GOT3 (cell line): ENCODE results near the gene PAGE2.
"Not testable (repeated sequence)": the region's sequence is repeated elsewhere in the genome, so short reads cannot be mapped to it uniquely, and the experiment has no call there.

Experiments
- DNase-seq: peaks from one replicate; lab custom pipeline; 2025; ENCODE audit warnings: mixed read lengths; lab: John Stamatoyannopoulos, UW

Gene PAGE2

DNA sequence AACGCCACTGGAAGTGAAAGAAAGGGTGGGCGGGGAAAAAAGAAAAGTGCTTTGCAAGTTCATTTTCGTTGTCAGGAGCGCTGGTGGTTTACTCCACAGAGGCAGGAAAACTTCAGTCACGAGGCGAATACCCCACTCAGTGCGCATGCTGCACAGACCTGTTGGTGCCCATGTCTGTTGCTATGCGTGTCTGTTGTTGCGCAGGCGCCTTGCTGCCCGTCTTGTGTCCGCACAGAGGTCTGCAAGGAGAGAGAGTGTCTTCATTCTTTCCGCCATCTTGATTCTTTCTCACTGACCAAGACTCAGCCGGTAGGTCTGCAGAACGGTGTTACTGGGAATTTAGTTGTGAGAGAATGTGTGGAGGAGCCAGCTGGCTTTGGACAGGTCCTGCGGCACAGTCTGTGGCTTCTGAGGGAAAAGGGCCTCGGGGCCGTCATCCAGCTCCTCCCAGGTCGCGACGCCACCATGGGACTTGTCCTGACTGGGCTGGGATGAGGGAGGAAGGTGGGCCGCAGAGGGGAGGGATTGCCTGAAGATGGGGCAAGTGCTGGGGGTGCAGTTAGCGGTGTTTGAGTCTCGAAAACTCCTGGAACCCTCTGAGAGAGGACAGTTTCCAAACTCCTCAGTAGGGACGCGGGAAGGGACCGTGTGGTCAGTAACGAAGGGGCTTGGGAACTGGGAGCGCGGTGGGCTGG is at the start of gene PAGE2:
TSS of gene PAGE2 (plus strand) at position 224 of the 695 bp plus-strand sequence. CDS start 1,003 bp downstream, outside the sequence.
- no peak for DNase-seq

DNA sequence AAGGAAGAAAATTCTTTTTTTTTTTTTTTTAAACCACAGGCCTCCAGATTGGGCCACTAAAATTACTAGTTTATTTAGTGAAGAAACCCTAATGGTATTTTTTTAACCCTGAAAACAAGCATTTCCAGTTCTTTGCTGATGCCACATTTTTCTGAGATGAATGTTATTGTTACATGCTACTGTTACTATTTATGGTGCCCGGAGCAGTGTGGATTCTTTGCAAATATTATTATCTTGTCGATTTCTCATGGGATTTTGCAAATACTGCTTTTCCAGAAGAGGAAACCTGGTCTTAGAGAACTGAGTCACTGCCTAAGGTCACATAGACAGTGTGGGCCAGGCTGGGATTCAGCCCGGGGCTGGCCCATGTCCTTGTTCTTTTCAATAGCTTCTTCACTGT is 49.3 kb upstream of the PAGE2 start:
- DNase-seq = no peak

DNA sequence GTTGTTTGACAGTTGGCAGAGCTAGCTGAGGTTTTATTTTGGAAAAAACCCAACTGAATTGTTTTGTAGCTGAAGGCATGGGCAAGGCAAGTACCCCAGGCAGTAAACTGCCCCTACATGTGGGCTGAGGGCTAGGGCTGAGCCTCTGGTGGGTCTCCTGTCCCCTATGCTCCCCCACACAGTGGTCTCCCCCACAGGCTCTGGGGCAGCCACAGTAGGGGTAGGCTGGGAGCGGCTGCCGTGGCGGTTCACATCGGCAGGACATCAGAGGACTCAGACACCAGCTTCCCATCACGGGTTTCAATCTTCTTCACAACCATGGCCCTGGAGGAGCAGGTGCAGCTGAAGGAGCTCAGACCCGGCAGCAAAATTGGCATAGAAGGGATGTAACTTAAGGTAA is 47.3 kb upstream of the PAGE2 start:
- no peak for DNase-seq

DNA sequence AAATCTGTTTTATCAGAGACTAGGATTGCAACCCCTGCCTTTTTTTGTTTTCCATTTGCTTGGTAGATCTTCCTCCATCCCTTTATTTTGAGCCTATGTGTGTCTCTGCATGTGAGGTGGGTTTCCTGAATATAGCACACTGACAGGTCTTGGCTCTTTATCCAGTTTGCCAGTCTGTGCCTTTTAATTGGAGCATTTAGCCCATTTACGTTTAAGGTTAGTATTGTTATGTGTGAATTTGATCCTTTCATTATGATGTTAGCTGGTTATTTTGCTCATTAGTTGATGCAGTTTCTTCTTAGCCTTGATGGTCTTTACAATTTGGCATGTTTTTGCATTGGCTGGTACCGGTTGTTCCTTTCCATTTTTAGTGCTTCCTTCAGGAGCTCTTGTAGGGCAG is 38.2 kb upstream of the PAGE2 start:
- not testable (repeated sequence) for DNase-seq

GRCh38 chrX:55056820-55057674 is 31.8 kb upstream of the PAGE2 start:
- no peak for DNase-seq

DNA sequence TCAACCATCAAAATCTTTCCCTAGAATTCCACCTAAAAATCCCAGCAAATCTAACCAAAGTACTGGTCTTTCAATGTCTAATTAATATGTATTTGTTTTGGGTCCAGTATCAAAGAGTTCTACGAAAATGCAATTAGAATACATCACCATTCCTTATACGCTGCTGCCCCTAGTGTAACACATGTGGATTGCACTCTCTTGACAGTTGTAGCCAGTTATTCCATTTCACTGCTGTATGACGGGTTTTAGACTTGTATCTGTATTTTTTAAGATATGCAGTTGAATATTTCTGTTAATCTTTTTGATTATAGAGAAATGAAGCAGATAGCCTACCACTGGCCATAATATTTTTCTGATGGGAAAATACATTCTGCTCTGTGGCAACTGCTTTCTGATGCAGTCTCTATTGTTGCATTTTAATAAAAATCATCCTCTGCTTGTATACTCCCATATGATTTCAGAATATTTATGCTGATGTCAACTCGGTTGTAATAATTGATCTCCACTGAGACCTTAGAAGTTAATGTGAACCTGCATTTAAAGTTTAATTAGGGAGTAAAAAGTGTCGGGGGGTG is 31.1 kb upstream of the PAGE2 start:
- no peak for DNase-seq

DNA sequence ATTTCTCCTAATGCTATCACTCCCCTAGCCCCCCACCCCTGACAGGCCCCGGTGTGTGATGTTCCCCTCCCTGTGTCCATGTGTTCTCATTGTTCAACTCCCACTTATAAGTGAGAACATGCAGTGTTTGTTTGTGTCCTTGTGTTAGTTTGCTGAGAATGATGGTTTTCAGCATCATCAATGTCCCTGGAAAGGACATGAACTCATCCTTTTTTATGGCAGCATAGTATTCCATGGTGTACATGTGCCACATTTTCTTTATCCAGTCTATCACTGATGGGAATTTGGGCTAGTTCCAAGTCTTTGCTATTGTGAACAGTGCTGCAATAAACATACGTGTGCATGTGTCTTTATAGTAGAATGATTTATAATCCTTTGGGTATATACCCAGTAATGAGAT is 21.6 kb upstream of the PAGE2 start:
- DNase-seq = not testable (repeated sequence)

DNA sequence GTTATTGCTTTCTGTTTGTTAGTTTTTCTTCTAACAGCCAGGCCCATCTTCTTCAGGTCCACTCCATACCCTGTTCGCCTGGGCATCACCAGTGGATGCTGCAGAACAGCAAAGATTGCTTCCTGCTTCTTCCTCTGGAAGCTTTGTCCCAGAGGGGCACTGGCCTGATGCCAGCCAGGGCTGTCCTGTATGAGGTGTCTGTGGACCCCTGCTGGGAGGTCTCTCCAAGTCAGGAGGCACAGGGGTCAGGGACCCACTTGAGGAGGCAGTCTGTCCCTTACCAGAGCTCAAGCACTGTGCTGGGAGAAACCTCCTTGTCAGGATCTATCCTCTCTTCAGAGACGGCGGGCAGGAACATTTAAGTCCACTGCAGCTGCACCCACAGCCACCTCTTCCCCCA is 16.5 kb upstream of the PAGE2 start:
- DNase-seq = no peak

GRCh38 chrX:55074851-55075467 is 13.9 kb upstream of the PAGE2 start, which contains the start of gene PAGE2B:
TSS of gene PAGE2B (plus strand) at chrX:55075030. CDS start at chrX:55076042, 1,012 bp downstream.
- no peak for DNase-seq

- DNase-seq = no peak
Observed at GRCh38 chrX:55098691-55099090, 9.9 kb downstream of the PAGE2 start.

DNA sequence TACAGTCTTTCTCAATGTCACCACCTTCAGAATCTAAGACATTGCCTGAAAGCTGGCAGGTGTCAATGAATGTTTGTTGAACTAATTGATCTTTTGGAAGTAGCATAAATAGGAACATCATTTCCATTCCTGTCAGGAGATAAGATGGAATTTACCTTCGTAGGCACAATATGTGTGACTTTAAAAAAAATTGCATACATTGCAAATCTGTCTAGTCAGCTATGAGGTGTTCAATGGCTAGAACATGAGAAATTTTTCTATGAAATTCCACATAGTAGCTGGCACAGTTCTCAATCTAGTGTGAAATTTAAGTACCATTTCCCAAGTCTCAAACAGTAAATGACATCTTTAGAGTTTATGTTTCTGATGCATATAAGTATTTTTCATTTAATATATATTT is 10.3 kb downstream of the PAGE2 start:
- DNase-seq = no peak

GRCh38 chrX:55102754-55103153 is 13.9 kb downstream of the PAGE2 start:
- DNase-seq = no peak

DNA sequence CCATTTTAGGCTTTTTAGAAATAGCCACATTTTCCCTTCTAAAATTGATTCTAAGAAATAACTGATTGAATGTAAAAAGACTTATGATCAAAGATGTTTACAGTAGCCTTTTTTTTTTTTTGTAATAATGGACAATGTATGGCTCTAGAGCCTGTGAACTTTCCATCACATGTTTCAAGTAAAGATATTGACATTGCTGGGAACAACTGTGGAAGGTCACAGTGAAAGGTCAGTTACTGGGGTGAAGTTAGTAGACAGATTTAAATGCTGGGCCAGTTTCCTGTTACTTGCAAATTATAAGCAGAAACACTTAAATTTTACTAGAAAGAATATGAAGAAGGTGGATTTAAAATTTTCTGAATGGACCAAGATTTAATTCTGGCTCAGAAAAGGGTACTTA is 18.4 kb downstream of the PAGE2 start:
- no peak for DNase-seq

DNA sequence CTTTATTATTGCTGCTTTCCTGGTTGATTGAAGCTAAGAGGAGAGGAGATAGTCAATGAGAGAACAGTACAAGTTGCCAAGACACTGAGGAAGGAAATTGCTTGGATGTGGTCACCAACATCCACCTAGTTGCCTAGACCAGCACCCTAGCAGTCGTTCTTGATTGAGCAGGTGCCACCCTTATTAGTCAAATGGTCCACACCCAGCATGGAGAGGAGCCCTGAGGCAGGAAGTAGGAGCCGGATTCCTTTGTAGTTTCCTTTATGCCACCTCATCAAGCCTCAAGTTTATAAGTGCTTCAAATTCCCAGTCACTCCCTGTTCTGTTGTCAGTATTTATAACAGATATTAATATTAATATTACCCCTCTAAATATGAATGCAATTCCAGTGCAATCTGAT is 19.1 kb downstream of the PAGE2 start:
- no peak for DNase-seq

DNA sequence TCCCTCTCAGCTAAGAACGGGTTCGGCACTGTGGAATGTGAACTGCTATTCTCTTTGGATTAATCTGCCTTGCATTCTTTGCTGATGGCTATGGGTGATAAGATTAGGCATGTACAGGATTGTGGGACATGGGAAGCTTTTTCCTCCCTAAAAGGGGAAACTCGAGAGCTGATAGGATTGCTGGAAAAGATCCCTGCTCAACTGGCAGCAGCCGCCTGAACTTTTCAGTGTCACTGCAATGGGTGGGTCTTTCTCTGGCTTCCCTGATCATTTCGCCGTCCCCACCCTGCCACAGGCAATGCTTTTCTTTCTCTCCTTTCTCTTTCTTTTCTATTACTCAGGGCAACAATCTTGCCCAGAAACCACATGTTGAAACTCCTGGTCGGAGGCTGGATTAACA is 20.5 kb downstream of the PAGE2 start:
- DNase-seq = no peak

DNA sequence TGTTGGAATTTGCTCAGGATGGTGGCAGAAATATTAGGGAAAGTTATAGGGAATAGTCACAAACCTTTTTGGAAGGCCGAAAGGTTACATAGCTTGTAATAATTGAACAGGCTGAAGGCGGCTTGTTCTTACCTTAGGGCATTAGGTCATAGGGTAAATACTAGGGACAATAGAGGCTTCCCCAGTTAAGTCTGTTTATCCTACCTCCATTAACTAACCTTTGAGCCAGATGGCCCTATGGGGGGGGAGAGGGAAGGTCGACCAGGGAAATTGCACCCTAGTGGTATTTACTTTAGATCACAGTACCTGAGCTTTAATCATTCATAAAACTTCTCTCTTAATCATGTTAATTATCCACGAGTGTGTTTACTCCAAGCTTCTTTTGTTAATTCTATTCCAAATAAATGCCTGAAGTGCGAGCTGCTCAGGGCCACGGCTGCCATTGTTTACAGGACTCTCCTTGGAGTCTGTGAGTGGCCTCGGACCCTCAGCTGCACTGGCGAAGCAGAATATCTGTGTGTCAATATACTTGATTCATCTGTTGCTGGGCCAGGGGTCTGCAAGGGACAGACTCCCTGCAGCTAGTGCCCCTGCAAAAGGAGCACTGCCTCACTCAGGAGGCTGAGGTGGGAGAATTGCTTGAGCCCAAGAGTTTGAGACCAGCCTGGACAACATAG is 22.9 kb downstream of the PAGE2 start:
- no peak for DNase-seq

GRCh38 chrX:55116589-55116988 is 27.8 kb downstream of the PAGE2 start:
- DNase-seq = not testable (repeated sequence)

- DNase-seq = no peak
Observed at GRCh38 chrX:55118574-55118973, 29.8 kb downstream of the PAGE2 start.

DNA sequence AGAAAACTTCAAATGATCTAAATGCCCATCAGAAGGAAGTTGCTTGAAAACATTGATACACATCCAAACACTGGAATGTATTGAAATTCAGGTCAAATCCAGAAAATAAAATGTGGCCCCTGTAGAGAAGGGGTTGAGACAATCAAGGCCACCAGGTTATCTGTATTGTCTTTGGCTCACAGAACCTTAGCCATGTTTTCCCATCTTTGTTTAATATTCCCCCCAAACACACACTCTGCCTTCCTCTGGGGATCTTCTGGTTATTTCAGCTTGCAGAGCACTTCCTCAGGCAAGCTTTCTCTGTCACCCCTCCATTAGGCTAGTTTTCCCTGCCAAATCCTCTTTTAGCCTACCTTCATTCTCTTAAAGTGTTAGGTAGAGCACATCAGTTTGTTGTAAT is 30.5 kb downstream of the PAGE2 start:
- DNase-seq = no peak

GRCh38 chrX:55119712-55120111 is 30.9 kb downstream of the PAGE2 start:
- no peak for DNase-seq

- no peak for DNase-seq
Observed at GRCh38 chrX:55120761-55121358, 32.0 kb downstream of the PAGE2 start.
